GM10266 (cell line): ENCODE data around the gene CXCR4.

Experiments
- DNase-seq: peaks from one replicate; pipeline ENCODE4 v3.0.0; 2012; ENCODE audit errors: extremely low spot score
- TF ChIP-seq, protein P1 (sequence below): IDR thresholded peaks from 2 replicates; pipeline ENCODE4 v1.5.1; 2012; ENCODE audit warnings: mild to moderate bottlenecking, low read depth; ENCODE audit not compliant: control insufficient read depth, insufficient read depth; ENCODE audit errors: missing control alignments

The CXCR4 gene

DNA sequence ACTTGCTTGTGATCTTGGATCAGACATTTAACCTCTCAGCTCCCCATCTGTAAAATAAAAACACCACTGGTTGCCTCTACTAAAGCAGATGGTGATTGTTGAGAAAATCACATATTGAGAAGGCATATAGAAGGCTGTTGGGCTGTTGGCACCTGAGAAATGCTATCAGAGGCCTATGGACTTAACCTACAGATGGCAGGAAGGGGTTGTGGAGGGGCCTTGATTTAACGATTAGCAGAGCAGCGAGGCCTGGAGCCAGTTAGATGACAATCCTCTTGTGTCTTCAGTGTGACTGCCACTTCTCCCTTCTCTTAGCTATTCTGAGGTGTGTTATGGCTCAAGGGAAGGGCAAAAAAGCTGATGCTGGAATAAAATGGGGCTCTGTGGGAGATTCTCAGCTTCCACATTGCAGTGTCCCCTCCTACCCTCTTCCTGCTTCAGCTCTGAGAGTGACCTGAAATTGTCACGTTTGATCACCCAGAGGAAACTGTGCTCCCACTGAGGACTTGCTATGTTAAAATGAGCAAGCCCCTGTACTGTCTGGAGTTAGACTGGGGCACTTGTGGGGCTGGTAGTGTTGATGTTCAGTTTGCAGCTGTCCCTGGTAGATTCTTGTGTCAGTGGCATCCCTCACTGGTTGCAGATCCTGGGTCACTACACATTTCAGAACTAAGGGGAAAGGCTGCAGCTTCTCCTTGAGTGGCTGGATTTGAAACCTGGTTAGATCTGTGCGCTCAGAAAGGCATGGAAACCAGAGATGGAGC lies 31.5 kb downstream of the CXCR4 start:
- no peak for DNase-seq
- TF ChIP-seq, protein P1, sequence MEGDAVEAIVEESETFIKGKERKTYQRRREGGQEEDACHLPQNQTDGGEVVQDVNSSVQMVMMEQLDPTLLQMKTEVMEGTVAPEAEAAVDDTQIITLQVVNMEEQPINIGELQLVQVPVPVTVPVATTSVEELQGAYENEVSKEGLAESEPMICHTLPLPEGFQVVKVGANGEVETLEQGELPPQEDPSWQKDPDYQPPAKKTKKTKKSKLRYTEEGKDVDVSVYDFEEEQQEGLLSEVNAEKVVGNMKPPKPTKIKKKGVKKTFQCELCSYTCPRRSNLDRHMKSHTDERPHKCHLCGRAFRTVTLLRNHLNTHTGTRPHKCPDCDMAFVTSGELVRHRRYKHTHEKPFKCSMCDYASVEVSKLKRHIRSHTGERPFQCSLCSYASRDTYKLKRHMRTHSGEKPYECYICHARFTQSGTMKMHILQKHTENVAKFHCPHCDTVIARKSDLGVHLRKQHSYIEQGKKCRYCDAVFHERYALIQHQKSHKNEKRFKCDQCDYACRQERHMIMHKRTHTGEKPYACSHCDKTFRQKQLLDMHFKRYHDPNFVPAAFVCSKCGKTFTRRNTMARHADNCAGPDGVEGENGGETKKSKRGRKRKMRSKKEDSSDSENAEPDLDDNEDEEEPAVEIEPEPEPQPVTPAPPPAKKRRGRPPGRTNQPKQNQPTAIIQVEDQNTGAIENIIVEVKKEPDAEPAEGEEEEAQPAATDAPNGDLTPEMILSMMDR: no peak

DNA sequence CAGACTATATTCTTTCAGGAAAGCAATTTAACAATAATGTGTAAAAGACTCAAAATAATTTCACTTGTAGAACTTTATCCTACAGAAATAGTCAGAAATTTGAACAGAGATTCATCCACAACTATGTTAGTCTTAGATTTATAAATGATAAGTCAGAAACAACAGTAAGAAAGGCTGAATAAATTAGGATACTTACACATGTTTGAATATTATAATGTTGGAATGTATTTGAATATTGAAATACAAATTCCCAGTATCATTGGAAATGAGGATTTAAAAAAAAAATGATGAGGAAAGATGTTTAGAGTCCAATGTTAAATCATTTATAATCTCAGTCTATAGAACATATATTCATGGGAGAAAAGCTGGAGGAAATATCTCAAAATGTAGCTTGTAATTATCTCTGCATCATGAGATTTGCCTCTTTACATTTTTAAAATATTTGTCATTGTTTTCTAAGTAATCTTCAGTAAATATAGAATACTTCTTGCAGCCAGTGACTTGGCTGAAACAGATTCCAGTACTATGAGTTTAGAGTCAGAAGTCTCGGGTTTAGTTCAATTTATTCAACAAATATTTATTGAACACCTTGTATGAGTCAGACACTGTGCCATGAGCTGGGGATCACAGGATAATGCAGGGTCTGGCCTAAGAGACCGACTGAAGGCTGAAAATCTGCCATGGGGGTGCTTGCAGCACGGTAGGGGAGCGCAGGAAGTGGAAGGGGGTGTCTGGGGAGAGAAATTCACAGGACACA lies 32.3 kb downstream of the CXCR4 start:
- TF ChIP-seq, protein P1: no peak
- no peak for DNase-seq

DNA sequence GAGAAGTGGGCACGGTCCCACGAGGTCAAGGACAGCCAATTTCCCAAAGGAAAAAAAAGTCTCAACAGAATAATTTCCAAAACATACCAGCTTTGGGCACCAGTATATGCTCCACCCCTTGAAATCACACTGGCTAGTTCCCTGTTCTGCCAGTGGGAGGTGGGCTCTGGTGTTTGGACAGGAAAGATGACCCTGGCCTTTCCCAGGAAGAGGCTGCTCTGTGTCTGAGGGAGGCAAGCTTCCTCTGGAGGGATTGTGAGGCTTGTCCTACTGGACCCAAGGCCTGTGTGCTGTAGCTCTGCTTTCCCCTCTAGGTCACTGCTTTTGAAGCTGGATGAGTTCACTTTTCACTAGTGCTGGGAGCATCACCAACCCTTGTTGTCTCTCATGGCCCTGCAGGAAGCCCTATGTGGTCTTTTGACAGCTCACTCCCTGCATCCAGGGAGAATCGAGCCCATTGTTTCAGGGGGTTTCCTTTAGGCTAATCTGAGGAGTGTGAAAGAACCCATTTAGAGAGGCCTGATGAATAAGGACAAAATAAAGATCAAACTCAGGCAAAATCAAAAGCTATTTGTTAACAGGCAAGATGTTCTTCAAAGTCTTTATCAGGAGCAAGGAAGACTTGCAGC lies 36.3 kb downstream of the CXCR4 start:
- TF ChIP-seq, protein P1: no peak
- no peak for DNase-seq

DNA sequence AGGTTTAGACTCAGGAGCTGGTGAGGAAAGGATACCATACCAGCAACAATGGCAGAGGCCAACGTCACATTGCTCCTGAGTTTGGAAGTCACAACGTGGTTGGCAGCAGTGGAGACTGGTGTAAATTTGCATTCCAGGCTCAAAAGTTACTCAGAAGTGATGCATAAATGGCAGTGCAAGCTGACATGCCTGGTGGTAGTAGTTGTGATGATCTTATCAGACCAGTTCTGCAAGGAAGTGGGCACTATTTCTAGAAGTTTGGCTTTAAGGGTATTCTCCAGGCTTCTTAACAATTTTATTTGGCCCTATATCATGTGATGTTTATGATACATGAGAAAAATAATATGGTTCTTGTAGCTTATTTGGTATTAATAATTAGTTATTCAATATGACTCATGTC lies 37.8 kb downstream of the CXCR4 start:
- TF ChIP-seq, protein P1: no peak
- no peak for DNase-seq

DNA sequence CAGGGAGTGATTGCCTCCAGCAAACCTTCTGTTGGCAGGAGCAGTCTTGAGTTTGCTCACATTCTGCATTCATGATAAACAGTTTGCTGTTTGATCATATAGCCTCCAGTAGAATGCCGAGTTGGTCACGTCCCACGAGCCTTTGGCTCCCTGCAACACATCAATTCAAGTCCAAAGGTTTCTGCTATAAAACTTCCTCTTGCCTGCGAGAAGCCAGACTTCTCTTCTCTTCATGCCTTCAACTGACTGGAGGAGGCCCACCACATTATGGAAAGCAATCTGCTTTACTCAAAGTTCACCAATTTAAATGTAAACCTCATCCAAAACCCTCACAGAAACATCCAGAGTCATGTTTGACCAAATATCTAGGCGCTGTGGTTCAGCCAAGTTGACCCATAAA lies 40.8 kb downstream of the CXCR4 start:
- TF ChIP-seq, protein P1: no peak
- DNase-seq: no peak

DNA sequence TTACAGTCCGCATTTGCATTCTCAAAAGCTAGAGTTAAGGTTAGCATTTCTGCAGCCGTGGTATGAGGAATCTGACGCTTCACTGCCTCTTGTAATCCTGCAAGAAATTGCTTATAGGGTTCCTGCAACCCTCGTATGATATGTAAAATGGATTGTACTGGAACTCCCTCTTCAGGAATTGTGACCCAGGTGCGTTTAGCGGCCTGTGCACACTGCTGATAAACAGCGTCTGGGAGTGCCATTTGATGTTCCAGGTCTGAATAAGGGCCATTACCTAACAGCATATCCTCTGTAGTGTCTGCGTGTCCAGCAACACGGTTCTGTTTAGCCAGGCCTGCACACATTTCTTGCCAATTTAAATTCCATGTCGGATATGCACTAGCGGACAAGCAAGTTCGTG lies 42.5 kb downstream of the CXCR4 start:
- DNase-seq: no peak
- TF ChIP-seq, protein P1: no peak
